CD4-positive, alpha-beta T cell treated with Interleukin-10 for 1 hour (primary cell): ENCODE data around the gene EIF3D.

Source experiments
- DNase-seq: peaks from one replicate; pipeline ENCODE4 v3.0.0-alpha.2; 2020

The EIF3D gene

GRCh38 chr22:36463783-36464184 lies 65.2 kb downstream of the EIF3D start:
- DNase-seq = no peak

GRCh38 chr22:36461665-36462649 lies 67.0 kb downstream of the EIF3D start:
- DNase-seq = no peak
